ENCODE results near the gene PCNX2. TPM values are rescaled to one million over a fixed set of nuclear protein-coding genes. Genes with fewer than 3 reads are reported as not detected.

The PCNX2 gene
- total and polyA plus RNA-seq, 2 of the 13 experiments (the other 11 are each of a cell fraction or from before 2014, with no cell fraction given), result 0.11 to 0.42 TPM

- no peak for TF ChIP-seq KAT2B (IDR thresholded peaks at IDR 0.05; ENCODE audit: borderline replicate concordance, low read depth, low read length)
- TF ChIP-seq ZNF430 (CRISPR knock-in tag; IDR thresholded peaks at IDR 0.05), result no peak
- no peak for TF ChIP-seq NR3C1 (CRISPR knock-in tag; IDR thresholded peaks at IDR 0.05)
- no peak for TF ChIP-seq ZNF432 (CRISPR knock-in tag; IDR thresholded peaks at IDR 0.05; ENCODE audit: borderline replicate concordance)
- no peak for TF ChIP-seq ZNF800 (CRISPR knock-in tag; IDR thresholded peaks at IDR 0.05)
- no peak for TF ChIP-seq RFX3 (CRISPR knock-in tag; IDR thresholded peaks at IDR 0.05)
Observed at GRCh38 chr1:233097546-233097945, 198.0 kb downstream of the PCNX2 start (continued).

GRCh38 chr1:233094691-233095090 lies 200.8 kb downstream of the PCNX2 start:
- no peak overlapping the region for H3K9ac ChIP-seq (ENCODE audit: insufficient read depth, low read depth, low read length)
- H3K36me3 ChIP-seq (replicated peaks in 1 of 2; ENCODE audit: control insufficient read depth in 1 of 2, insufficient read depth in 2 of 2, low read length in 2 of 2), result no peaks in the 10 kb centered on the region
- H3K9me3 ChIP-seq (ENCODE audit: low read length), result no peaks in the 10 kb centered on the region
- no peak overlapping the region for H2AFZ ChIP-seq (ENCODE audit: low read length)
- H3K79me2 ChIP-seq (ENCODE audit: insufficient read depth, low read length), result no peaks in the 10 kb centered on the region
- no peaks in the 10 kb centered on the region for H4K20me1 ChIP-seq (ENCODE audit: insufficient read depth, low read length)
- intact Hi-C loops (cut with micrococcal nuclease; ENCODE audit: unreplicated experiment), result no loop called here
- no peaks in the 10 kb centered on the region for H3K4me1 ChIP-seq (ENCODE audit: insufficient read depth, low read length)
- no peaks in the 10 kb centered on the region for H3K27me3 ChIP-seq (ENCODE audit: control insufficient read depth in 1 of 2, insufficient read depth in 2 of 2, low read length in 2 of 2)
- 38% methylated on average over 1 of the region's 1 CpG for WGBS (ENCODE audit: low lambda C conversion rate)
- TF ChIP-seq POLR2G (IDR thresholded peaks at IDR 0.05; ENCODE audit: low read depth, low read length) (no peak), RBAK (CRISPR knock-in tag; IDR thresholded peaks at IDR 0.05) (no peak), PPARG (CRISPR knock-in tag; conservative IDR thresholded peaks at IDR 0.05) (no peak), PRPF4 (IDR thresholded peaks at IDR 0.05; ENCODE audit: low read depth, low read length, poor library complexity, severe bottlenecking) (no peak), RBFOX2 (IDR thresholded peaks at IDR 0.05; ENCODE audit: low read depth, low read length) (no peak)
- ChIA-PET POLR2A (no interaction called here), CTCF (ENCODE audit: low intra/inter-chr PET ratio, low total read pairs) (no interaction called here)
- H3K4me2 ChIP-seq (ENCODE audit: low read depth, low read length), result no peak overlapping the region
- ATAC-seq (no peak), FAIRE-seq (no peak), DNase-seq (ENCODE audit: low spot score) (no peak)
- in situ Hi-C loops (cut with HindIII; ENCODE audit: extremely low pct_ligation_motif_present, low pct_unique_long_range_greater_than_20kb), result no loop called here
- no peak overlapping the region for H3K4me3 ChIP-seq (replicated peaks in 1 of 3; ENCODE audit: insufficient read depth in 1 of 3, low read depth in 2 of 3, low read length in 3 of 3)
- no peak overlapping the region for H3K27ac ChIP-seq (ENCODE audit: extremely low read length, insufficient read depth, low read length)
- BruUV-seq (replicated peaks), result no TSS peak
